Measurements from ENCODE around the gene ADD1. TPM values are rescaled to one million over a fixed set of nuclear protein-coding genes. Genes with fewer than 3 reads are reported as not detected.

Gene ADD1
- total and polyA plus RNA-seq, 5 experiments from 2014 or later = 129 to 309 (median 151) TPM

DNA sequence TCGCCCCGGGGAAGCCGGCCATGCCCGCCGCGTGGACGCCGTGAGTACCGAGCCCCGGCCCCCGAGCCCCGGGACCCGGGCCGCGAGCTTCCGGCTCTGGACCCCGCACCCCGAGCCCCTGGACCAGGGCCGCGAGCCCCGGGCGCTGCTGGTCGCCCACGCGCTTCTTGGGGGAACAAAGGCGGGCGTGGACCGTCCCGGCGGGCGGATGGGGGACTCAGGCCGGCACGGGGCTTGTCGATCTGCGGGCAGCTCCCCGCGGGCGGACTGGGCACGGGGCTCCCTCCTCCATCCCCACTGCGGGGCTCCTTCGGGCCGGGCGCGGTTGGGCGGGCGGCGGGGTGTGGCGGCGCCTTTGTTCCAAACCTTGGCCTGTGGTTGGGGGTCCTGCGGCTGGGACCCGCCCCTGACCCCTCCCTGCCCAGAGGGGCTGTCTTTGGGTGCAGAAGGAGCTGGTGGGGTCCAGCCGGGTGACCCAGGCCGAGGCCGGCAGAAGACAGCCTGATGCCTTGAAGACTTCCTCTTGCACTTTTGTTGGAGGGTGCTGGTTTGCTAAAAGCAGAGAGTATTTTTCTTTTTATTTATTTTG, 25.2 kb upstream of the ADD1 start:
- peak overlapping the region in 4 of 10 donors; percentile 71 to 87 (median 73) for H3K27ac Mint-ChIP-seq
- no peaks in the 10 kb centered on the region for H3K9me3 Mint-ChIP-seq
- H3K4me1 Mint-ChIP-seq = peaks cover 37 to 62% (median 59%) of the 10 kb centered on the region in 4 donors
- peaks cover 0 to 19% (median 0%) of the 10 kb centered on the region in 3 donors for H3K36me3 Mint-ChIP-seq
- H3K27me3 Mint-ChIP-seq = no peaks in the 10 kb centered on the region
- POLR2A ChIA-PET = interaction anchor here (0.7 to 3.1 kb wide), 9 partner anchors 9 to 144 kb away, joined by 3 to 17 read pairs (median 3); partner anchors contain the start of gene ADD1
- DNase-seq = peak in 1 of 10 donors; percentile 16
- peak overlapping the region; percentile 56 to 81 (median 71) for H3K4me3 Mint-ChIP-seq
- peak; percentile 1 to 35 for ATAC-seq

DNA sequence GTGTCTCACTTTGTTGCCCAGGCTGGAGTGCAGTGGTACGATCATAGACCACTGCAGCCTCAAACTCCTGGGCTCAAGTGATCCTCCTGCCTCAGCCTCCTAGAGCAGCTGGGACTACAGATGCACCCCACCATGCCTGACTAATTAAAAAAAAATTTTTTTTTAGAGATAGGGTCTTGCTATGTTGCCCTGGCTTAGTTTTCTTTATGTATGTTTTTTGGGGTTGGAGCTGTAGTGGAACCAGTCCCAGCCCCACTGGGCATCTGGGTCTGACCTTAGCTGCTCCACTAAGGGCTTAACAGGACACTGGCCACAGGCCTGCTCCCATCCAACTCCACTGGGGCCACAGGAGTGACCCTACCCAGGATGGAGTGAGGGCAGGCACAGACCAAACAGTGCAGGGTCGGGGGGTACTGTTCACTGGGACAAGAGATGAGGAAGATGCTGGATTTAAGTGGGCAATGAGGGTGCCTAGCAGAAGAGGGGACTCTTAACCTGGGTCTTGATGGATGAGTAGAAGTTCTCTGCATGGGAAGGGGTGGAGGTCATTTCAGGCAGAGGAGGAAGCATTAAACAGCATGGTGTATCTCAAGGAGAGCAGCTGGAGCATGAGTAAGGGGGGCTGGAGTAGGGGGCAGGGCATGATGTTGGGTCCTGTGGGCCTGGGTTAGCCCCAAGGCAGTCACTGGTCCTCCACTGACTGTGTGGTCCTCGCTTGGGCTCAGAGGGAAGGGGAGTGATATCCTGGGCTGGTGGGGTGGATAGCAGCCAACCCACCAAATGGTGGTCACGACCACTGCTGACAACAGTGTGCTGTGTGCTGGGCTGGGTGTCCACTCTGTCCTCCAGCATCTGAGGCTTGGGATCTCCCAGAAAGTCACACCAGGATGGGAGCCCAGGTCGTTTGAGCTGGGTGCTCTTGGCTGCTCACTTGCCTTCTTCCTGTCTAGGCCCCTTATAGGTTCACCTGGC, 24.1 kb upstream of the ADD1 start:
- Mint-ChIP-seq H3K9me3 (no peaks in the 10 kb centered on the region), H3K27ac (peak overlapping the region; percentile 70 to 93 (median 74)), H3K4me3 (peak overlapping the region; percentile 56 to 88 (median 71)), H3K36me3 (peaks cover 0 to 26% (median 0%) of the 10 kb centered on the region in 3 donors), H3K4me1 (peaks cover 27 to 53% (median 48%) of the 10 kb centered on the region in 4 donors), H3K27me3 (no peaks in the 10 kb centered on the region)
- ATAC-seq (no peak), DNase-seq (no peak)
- POLR2A ChIA-PET = interaction anchor here (0.6 to 3.1 kb wide), 6 partner anchors 9 to 34 kb away, joined by 3 to 17 read pairs (median 4); no protein-coding TSS in a partner anchor

DNA sequence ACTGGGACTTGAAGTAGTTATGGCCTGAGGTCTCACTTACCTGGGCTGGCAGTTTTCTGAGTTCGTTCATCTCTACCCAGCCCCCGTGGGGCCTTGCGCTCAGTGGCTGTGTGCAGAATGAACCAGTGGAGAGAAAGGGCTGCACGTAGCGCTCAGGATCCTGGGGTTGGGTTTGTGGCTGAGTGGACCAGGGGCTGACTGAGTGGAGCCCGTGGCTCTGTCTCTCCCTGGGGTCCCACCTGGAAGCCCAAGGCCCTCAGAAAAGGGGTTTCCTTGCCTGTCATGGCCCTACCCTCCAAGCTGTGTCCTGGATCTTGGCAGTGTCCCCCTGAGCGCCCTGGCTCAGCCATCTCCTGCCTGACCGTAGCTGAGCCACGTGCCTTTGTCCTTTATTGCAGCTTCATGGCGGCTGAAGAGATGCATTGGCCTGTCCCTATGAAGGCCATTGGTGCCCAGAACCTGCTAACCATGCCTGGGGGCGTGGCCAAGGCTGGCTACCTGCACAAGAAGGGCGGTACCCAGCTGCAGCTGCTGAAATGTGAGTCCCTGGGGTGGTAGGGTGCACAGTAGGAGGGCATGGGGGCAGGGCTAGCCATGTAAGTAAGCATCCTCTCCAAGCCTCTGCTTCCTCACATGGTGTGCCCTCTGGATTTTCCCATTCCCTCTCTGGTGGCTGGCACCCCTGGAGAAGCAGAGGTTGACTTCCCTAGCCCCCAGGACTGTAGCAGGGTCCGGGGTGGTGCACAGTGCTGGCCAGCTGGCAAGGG, 23.2 kb upstream of the ADD1 start:
- ATAC-seq = no peak
- Mint-ChIP-seq H3K9me3 (no peaks in the 10 kb centered on the region), H3K36me3 (peaks cover 0 to 34% (median 0%) of the 10 kb centered on the region in 3 donors), H3K27ac (peak overlapping the region in 8 of 10 donors; percentile 56 to 93 (median 72)), H3K4me1 (peaks cover 25 to 47% (median 40%) of the 10 kb centered on the region in 4 donors), H3K27me3 (no peaks in the 10 kb centered on the region), H3K4me3 (peak overlapping the region in 5 of 10 donors; percentile 26 to 75 (median 63))
- POLR2A ChIA-PET = interaction anchor here (0.8 to 1.1 kb wide), 2 partner anchors 8 to 20 kb away, joined by 3 read pairs; no protein-coding TSS in a partner anchor
- DNase-seq = no peak

DNA sequence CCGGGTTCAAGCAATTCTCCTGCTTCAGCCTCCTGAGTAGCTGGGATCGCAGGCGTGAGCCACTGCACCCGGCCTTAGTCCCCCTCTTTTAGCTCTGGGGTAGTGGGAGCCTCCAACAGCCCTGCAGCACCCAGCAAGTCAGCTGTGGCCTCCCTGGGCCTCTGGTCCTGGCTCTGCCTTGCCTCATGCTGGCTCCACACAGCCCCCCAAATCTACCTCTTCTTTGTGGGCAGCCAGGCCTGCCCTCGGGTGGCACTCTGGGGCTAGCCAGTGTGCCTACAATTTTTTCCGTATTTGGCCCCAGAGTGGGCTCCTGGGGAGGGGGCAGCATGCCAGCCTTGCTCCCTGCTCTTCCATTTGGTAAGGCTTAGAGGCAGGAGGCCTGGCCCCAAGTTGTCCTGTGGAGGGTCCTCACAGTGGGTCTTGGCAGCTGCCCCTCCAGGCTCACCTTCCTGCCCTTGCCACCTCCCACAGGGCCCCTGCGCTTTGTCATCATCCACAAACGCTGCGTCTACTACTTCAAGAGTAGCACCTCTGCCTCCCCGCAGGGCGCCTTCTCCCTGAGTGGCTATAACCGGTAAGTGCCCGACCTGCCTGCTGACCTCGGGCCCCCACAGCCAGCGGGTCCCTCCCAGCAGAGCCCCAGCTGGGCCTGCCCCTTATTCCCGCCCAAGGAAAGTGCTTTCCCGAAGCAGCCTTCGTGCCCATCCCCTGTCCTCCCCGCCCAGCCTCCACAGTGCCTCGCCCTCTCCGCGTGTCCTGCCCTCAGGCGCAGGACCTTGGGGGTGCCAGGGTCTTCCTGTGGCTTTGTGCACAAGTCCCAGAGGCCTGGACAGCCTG, 21.0 kb upstream of the ADD1 start:
- ATAC-seq (no peak), DNase-seq (peak in 1 of 10 donors; percentile 57)
- POLR2A ChIA-PET = no interaction called here
- no peaks in the 10 kb centered on the region for H3K9me3 Mint-ChIP-seq
- peaks cover 0 to 32% (median 0%) of the 10 kb centered on the region in 3 donors for H3K36me3 Mint-ChIP-seq
- no peak overlapping the region for H3K4me3 Mint-ChIP-seq
- peaks cover 17 to 32% (median 21%) of the 10 kb centered on the region in 4 donors for H3K4me1 Mint-ChIP-seq
- peak overlapping the region in 4 of 10 donors; percentile 46 to 79 (median 69) for H3K27ac Mint-ChIP-seq
- no peaks in the 10 kb centered on the region for H3K27me3 Mint-ChIP-seq

DNA sequence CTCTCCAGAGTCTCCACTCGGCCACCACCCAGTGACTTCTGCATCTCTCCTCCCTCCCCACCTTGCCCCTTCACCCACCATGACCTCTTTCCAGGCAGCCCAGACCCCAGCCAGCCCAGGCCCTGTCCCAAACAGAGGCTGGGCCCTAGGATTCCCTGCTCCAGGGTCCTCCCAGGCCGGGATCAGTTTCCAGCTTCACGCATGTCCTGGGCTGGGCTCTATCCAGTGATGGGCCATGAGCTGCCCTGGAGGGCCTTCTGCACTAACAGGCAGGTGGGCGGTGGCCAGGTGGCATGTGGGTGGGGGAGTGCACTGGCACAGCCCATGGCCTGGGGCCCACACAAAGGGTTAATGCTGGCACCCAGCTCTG, 20.4 kb upstream of the ADD1 start:
- peak in 1 of 10 donors; percentile 2 for DNase-seq
- POLR2A ChIA-PET = interaction anchor here (1.5 kb wide), 1 partner anchor 9 kb away, joined by 6 read pairs; no protein-coding TSS in a partner anchor
- Mint-ChIP-seq H3K27me3 (no peaks in the 10 kb centered on the region), H3K9me3 (no peaks in the 10 kb centered on the region), H3K4me3 (no peak overlapping the region), H3K4me1 (peaks cover 17 to 31% (median 20%) of the 10 kb centered on the region in 4 donors), H3K36me3 (peaks cover 0 to 35% (median 0%) of the 10 kb centered on the region in 3 donors), H3K27ac (peak overlapping the region in 1 of 10 donors; percentile 63)
- no peak for ATAC-seq

DNA sequence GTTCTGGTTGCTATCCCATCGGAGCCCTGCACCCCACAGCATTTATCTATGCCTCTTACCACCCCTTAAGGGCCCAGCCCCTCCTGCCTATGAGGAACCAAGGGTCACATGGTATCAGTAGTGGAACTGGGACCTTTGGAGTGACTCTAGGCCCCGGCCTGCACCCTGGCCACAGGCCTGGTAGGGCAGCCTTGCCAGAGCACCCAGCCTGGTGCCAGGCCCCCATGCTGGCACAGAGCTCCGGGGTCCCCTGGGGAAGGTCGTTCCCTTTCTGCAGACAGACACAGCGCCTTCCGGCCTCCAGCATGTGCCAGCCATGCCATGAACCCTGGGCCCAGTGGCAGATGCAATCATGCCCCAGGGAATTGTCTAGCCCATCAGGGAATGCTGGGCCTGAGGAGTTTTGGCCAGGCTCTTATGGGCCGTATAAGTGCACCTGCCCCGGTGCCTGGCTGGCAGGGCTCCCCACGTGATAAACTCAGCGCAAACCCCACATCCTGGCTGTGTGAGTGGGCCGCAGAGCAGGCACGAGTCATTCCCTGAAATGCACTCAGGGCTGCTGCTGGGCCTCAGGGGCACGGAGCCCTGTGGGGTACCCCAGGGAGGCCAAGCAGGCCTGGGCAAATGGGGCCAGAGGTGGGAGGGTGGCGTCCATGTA, 19.8 kb upstream of the ADD1 start:
- H3K9me3 Mint-ChIP-seq = no peaks in the 10 kb centered on the region
- no peak overlapping the region for H3K4me3 Mint-ChIP-seq
- H3K4me1 Mint-ChIP-seq = peaks cover 16 to 35% (median 19%) of the 10 kb centered on the region in 4 donors
- peak overlapping the region in 1 of 10 donors; percentile 6 for H3K27ac Mint-ChIP-seq
- no peaks in the 10 kb centered on the region for H3K27me3 Mint-ChIP-seq
- peaks cover 0 to 40% (median 0%) of the 10 kb centered on the region in 3 donors for H3K36me3 Mint-ChIP-seq
- DNase-seq (peak in 2 of 10 donors; percentile 2 to 40), ATAC-seq (no peak)
- POLR2A ChIA-PET = interaction anchor here (1.5 kb wide), 1 partner anchor 9 kb away, joined by 6 read pairs; no protein-coding TSS in a partner anchor

DNA sequence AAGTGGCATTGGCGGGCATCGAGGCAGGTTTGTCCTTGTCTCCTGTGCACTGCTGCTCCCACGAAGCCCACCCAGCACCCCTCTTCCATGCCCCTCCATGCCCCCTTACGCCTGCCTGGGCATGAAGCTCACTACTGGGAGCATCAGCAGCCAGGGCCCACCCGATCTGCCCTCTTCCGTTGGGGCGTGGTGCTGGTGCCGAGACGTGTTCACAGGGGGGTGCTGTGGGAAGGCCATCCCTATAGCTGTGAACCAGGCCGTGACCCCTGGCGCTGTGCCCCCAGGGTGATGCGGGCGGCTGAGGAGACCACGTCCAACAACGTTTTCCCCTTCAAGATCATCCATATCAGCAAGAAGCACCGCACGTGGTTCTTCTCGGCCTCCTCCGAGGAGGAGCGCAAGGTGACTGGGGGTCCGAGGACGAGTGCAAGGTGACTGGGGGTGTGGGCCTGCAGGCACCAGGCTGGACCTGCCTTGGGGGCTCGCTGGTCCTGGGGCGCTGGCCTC, 19.3 kb upstream of the ADD1 start:
- Mint-ChIP-seq H3K4me1 (peaks cover 11 to 32% (median 16%) of the 10 kb centered on the region in 4 donors), H3K9me3 (no peaks in the 10 kb centered on the region), H3K27me3 (no peaks in the 10 kb centered on the region), H3K4me3 (no peak overlapping the region), H3K27ac (peak overlapping the region in 1 of 10 donors; percentile 53), H3K36me3 (peaks cover 0 to 43% (median 2%) of the 10 kb centered on the region in 3 donors)
- peak in 2 of 10 donors; percentile 2 to 47 for DNase-seq
- POLR2A ChIA-PET = interaction anchor here (0.6 to 1.5 kb wide), 2 partner anchors 10 to 26 kb away, joined by 3 to 6 read pairs; no protein-coding TSS in a partner anchor
- ATAC-seq = no peak

DNA sequence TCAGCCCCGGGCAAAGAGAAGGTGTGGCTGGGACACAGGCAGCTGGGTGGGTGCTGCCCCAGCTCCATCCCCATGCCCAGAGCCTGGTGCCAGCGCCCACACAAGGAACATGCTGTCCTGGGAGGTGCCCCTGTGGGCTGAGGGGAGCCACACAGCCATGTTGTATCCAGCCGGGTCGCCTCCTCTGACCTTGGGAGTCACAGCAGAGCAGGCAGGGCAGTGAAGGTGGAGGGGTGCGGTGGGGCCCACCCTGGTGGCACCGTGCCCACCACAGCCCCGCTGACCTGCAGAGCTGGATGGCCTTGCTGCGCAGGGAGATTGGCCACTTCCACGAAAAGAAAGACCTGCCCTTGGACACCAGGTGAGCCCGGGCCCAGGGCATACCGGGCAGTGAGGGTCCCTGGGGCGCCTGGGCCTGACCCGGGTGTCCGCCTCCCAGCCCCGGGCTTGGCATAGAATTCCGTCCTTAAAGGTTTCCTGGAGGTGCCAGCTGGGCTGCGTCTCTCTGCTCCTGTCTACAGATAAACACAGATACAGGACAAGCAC, 18.7 kb upstream of the ADD1 start:
- DNase-seq = peak in 2 of 10 donors; percentile 3 to 50
- no peak for ATAC-seq
- H3K9me3 Mint-ChIP-seq = no peaks in the 10 kb centered on the region
- POLR2A ChIA-PET = interaction anchor here (0.6 to 1.5 kb wide), 2 partner anchors 10 to 26 kb away, joined by 3 to 6 read pairs; no protein-coding TSS in a partner anchor
- H3K27ac Mint-ChIP-seq = peak overlapping the region in 2 of 10 donors; percentile 37 to 72
- peaks cover 5 to 27% (median 11%) of the 10 kb centered on the region in 4 donors for H3K4me1 Mint-ChIP-seq
- peaks cover 0 to 46% (median 2%) of the 10 kb centered on the region in 3 donors for H3K36me3 Mint-ChIP-seq
- H3K4me3 Mint-ChIP-seq = no peak overlapping the region
- no peaks in the 10 kb centered on the region for H3K27me3 Mint-ChIP-seq

DNA sequence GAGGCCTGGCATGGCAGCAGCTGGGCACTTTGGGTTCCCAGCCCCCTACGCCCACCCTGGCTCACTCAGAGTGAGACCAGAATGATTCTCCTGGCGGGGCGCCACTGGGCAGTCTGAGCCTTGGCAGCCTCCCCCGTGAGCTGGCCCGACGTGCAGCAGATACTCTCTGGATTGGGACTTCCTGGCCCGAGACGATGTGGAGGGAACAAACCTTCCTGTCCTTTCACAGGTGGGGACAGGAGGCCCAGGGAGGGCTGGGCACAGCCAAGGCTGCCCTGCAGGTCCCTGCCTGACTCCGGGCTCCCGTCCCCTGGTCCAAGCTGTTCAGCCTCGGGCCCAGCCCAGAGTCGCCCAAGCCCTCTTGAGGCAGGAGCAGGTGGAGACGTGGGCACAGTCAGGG, 17.9 kb upstream of the ADD1 start:
- Mint-ChIP-seq H3K4me3 (no peak overlapping the region), H3K27ac (peak overlapping the region in 2 of 10 donors; percentile 37 to 40), H3K4me1 (peaks cover 0 to 19% (median 6%) of the 10 kb centered on the region in 4 donors), H3K36me3 (peaks cover 0 to 48% (median 2%) of the 10 kb centered on the region in 3 donors), H3K27me3 (no peaks in the 10 kb centered on the region), H3K9me3 (no peaks in the 10 kb centered on the region)
- POLR2A ChIA-PET = no interaction called here
- ATAC-seq (no peak), DNase-seq (no peak)

DNA sequence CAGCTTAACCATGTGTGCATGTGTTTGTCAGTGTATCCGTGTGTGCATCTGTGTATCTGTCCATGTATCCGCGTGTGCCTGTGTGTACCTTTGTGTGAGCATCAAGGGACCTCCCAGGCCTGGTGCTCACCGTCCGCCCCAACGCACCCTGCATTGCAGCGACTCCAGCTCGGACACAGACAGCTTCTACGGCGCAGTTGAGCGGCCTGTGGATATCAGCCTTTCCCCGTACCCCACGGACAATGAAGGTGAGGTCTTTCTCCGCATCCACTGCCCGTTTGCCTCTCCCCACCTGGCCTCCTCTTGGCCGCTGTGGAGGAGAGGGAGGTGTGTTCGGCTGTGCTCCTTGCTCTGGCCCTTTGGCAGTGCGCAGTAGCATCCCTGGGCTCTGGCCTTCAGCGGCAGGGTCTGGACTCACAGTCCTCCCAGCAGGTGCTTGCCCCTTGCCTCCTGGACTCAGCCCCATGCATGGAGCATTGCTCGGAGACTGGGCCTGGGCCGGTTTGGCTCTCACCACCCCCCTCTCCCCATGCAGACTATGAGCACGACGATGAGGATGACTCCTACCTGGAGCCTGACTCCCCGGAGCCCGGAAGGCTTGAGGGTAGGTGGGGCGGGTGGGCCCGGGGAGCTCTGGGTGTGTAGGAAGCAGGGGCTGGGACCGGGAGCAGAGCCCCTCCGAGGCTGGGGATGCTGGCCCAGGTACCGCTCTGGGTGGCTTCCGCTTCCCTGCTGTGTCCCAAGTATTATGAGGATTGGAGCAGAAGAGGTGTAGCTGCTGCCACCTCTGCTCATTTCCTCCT, 16.4 kb upstream of the ADD1 start:
- DNase-seq (no peak), ATAC-seq (no peak)
- POLR2A ChIA-PET = no interaction called here
- H3K27me3 Mint-ChIP-seq = no peaks in the 10 kb centered on the region
- peak overlapping the region in 2 of 10 donors; percentile 19 to 63 for H3K27ac Mint-ChIP-seq
- H3K36me3 Mint-ChIP-seq = peaks cover 0 to 46% (median 2%) of the 10 kb centered on the region in 3 donors
- H3K4me3 Mint-ChIP-seq = no peak overlapping the region
- H3K4me1 Mint-ChIP-seq = peaks cover 5 to 18% (median 6%) of the 10 kb centered on the region in 4 donors
- H3K9me3 Mint-ChIP-seq = no peaks in the 10 kb centered on the region

Measured in naive thymus-derived CD8-positive, alpha-beta T cell (primary cell).